ENCODE measurements around the gene NOTCH2. TPM values are rescaled to one million over a fixed set of nuclear protein-coding genes. Genes with fewer than 3 reads are reported as not detected.
A peak's percentile ranks its signal among the peaks of the same experiment; 100 is the strongest.

NOTCH2 gene
- total and polyA plus RNA-seq, 9 of the 15 experiments (the other 6 are each of a cell fraction or from before 2014, with no cell fraction given) = 0.04 to 1.2 (median 0.28) TPM; not detected in 1

- TF ChIP-seq ERF (CRISPR knock-in tag; IDR thresholded peaks at IDR 0.05) = no peak
- TF ChIP-seq STAT5A (IDR thresholded peaks at IDR 0.05; ENCODE audit: borderline replicate concordance, low read length) = no peak
- TF ChIP-seq CHD2 (IDR thresholded peaks at IDR 0.05; ENCODE audit: low read depth, low read length) = no peak
- TF ChIP-seq ATF1 (CRISPR knock-in tag; IDR thresholded peaks at IDR 0.05) = no peak
- no peak for TF ChIP-seq ATF1 (tag; IDR thresholded peaks at IDR 0.05)
- no peak for TF ChIP-seq FOSL1 (tag; conservative IDR thresholded peaks at IDR 0.05)
- 0 out of 2 replicates have a peak, but pooled peaks have one; percentile 52 for TF ChIP-seq DEAF1 (CRISPR knock-in tag; IDR thresholded peaks at IDR 0.05)
- TF ChIP-seq SMC3 (conservative IDR thresholded peaks at IDR 0.05; ENCODE audit: insufficient read depth, low read depth, low read length) = peak; percentile 76; the same call in 1 of the 2 replicates
- TF ChIP-seq POU5F1 (IDR thresholded peaks at IDR 0.05; ENCODE audit: borderline replicate concordance, low read depth, low read length, partially characterized antibody) = no peak
- TF ChIP-seq ELF2 (CRISPR knock-in tag; IDR thresholded peaks at IDR 0.05) = no peak
- TF ChIP-seq, protein P1, sequence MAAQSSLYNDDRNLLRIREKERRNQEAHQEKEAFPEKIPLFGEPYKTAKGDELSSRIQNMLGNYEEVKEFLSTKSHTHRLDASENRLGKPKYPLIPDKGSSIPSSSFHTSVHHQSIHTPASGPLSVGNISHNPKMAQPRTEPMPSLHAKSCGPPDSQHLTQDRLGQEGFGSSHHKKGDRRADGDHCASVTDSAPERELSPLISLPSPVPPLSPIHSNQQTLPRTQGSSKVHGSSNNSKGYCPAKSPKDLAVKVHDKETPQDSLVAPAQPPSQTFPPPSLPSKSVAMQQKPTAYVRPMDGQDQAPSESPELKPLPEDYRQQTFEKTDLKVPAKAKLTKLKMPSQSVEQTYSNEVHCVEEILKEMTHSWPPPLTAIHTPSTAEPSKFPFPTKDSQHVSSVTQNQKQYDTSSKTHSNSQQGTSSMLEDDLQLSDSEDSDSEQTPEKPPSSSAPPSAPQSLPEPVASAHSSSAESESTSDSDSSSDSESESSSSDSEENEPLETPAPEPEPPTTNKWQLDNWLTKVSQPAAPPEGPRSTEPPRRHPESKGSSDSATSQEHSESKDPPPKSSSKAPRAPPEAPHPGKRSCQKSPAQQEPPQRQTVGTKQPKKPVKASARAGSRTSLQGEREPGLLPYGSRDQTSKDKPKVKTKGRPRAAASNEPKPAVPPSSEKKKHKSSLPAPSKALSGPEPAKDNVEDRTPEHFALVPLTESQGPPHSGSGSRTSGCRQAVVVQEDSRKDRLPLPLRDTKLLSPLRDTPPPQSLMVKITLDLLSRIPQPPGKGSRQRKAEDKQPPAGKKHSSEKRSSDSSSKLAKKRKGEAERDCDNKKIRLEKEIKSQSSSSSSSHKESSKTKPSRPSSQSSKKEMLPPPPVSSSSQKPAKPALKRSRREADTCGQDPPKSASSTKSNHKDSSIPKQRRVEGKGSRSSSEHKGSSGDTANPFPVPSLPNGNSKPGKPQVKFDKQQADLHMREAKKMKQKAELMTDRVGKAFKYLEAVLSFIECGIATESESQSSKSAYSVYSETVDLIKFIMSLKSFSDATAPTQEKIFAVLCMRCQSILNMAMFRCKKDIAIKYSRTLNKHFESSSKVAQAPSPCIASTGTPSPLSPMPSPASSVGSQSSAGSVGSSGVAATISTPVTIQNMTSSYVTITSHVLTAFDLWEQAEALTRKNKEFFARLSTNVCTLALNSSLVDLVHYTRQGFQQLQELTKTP (IDR thresholded peaks at IDR 0.05; ENCODE audit: low read depth in 1 of 2, partially characterized antibody in 2 of 2) = no peak
- TF ChIP-seq ETS2 (tag; IDR thresholded peaks at IDR 0.05; ENCODE audit: borderline replicate concordance, poor library complexity, severe bottlenecking) = no peak
- no peak for TF ChIP-seq RERE (CRISPR knock-in tag; IDR thresholded peaks at IDR 0.05; ENCODE audit: borderline replicate concordance)
- no peak for TF ChIP-seq MCM5 (IDR thresholded peaks at IDR 0.05; ENCODE audit: low read depth)
- TF ChIP-seq MTA1 (IDR thresholded peaks at IDR 0.05; ENCODE audit: borderline replicate concordance) = no peak
- no peak for TF ChIP-seq ZNF3 (CRISPR knock-in tag; IDR thresholded peaks at IDR 0.05)
Observed at GRCh38 chr1:119948342-119949214, 120.9 kb downstream of the NOTCH2 start (continued).

Measured in K562 (cell line).